ENCODE measurements around the gene ANKRD33.
A peak's percentile ranks its signal among the peaks of the same experiment; 100 is the strongest.

ANKRD33 gene

GRCh38 chr12:51905471-51906429 is 17.8 kb downstream of the ANKRD33 start:
- DNase-seq: peak; percentile 42

DNA sequence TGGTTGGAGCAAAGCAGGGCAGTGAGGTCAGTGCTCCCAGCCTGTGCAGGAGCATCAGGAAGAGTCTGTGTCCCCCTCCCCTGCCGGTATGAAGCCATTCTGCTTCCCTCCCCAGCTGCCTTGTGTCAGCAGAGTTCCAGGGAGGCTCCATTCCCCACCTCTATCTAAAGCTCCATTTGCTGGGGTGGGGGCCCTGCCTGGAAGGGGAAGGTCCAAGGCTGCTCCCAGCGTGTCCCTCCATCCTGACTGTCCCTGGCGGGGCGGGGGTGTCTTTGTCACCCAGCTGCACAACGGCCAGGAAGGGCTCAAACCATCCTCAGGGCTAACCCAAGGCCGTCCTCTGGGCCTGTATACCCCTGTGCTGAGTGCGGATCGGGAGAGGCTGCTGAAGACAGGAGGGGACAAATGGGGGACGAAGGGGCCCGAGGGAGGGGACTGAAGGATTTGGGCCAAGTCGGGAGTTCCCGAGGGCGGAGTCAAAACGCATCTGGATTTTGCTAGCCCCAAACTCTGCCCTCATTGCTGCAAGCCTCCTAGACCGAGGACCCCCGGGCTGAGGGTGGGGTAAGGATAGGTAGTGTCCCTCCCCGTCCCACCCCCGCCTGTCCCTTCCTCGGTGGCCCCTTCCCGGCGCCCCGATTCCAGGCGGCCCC is 18.7 kb downstream of the ANKRD33 start:
- no peak for DNase-seq

DNA sequence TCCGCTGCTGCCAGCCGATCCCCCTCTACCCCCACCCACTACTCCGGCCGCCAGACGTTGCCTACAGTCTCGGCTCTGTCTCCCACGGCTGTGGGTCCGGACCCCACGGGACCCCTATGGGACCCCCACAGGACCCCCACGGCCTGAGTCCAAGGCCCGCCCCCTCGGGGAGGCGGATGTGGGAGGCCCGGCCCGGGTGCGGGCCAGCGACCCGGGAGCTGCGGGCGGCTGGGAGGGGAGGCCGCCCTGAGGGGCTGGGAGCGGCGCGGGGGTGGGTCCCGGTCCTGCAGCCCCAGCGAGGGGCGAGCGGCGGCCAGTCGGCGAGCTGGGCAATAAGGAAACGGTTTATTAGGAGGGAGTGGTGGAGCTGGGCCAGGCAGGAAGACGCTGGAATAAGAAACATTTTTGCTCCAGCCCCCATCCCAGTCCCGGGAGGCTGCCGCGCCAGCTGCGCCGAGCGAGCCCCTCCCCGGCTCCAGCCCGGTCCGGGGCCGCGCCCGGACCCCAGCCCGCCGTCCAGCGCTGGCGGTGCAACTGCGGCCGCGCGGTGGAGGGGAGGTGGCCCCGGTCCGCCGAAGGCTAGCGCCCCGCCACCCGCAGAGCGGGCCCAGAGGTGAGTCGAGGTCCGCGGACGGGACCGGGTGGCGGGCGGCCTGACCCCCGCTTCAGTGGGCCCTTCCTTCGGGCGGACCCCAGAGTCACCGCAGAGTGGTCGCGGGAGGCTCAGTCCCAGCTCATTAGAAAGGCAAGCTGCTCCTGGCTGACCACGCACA is 19.4 kb downstream of the ANKRD33 start, which contains the start of gene ACVRL1:
Gene ACVRL1, plus strand, starts transcription at position 422 of the 773 bp plus-strand sequence. CDS start 4,971 bp downstream, outside the sequence.
- DNase-seq: peak; percentile 25

DNA sequence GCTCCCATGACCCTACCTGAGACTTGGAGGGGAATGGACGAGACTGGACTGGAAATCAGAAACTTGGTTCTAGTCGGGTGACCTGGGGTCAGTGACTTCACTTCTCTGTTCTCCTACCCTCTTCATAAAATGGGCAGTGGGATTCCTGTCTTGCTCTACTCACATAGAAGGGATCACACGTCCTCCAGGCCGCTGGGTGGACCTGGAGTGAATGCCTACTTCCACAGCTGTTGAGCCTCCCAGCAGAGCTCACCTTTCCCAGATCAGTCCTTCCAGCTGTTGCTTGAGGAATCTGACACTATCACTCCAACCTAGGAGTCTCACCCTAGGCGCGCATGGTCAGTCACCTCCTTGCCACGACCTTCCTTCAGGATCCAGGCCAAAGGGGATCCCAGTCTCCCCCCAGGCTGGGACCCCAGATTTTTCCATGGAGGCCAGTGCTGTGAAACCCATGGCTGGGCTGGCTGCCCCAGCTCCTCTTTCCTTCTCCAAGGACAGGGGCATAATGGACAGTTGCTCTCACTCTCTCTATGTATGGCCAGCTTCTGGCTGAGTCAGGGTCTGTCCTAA is 20.0 kb downstream of the ANKRD33 start:
- DNase-seq: no peak

DNA sequence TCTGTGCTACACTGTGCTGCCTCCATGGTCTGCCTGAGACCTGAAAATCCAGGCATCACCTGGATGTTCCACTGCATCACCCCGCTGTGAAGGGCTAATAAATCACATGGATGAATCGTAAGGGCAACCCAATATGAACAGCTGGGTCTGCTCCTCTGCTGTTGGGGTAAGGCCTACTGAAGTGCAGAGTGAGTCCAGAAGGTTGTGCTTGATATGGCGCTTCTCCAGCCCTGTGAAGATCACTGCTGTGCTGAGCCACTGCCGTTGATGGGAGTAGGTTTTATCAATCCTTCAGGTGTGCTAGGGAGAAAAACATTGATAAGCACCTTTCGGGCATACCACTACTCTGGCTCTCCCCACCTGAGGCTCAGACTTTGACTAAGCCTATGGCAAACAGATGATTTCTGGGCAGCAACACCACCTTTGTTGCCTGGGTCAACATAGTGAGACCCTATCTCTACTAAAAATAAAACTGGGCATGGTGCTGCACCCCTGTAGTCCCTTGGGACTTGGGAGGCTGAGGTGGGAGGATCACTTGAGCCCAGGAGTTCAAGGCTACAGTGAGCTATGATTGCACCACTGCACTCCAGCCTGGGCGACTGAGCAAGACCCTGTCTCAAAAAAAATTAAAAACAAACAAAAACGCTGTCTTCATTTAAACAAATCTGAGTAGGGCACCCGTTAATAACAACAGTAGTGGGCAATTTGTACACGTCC is 21.1 kb downstream of the ANKRD33 start:
- no peak for DNase-seq

DNA sequence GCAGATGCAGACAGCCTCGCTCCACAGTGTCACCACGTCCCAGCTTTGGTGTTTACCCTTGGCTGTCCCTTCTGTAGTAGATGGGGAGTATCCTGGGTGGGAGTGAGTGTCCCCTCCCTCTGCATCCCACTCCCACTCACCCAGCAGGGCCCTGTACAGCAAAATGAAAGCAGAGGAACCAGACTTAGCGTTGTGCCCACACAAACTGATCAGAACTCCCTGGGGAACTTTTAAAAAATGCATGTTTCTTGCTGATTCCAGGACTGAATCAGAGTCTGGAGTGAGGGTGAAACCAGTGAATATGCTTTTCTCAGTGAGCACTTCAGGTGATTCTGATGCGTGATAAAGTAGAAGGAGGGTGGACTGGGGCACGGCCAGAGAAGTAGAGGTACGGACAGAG is 22.3 kb downstream of the ANKRD33 start:
- DNase-seq: no peak

DNA sequence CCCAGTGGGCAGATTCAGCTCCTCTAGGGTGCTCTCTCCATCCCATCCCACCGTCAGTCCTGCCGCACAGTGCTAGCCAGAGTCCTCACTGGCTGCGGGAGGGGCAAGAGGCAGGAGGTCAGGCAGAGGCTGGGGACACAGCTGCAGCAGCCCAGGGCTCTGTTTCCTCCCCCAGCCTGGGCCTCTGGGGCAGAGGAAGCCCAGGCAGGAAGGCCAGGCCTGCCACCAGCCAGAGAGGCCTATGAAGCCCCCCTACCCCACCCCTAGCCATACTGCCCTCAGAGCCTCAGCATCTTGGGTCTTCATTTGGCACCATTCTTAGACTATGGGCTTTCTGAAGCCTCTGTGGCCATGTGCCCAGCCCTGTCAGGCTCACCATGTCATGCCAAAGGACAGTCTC is 22.8 kb downstream of the ANKRD33 start:
- DNase-seq: no peak

DNA sequence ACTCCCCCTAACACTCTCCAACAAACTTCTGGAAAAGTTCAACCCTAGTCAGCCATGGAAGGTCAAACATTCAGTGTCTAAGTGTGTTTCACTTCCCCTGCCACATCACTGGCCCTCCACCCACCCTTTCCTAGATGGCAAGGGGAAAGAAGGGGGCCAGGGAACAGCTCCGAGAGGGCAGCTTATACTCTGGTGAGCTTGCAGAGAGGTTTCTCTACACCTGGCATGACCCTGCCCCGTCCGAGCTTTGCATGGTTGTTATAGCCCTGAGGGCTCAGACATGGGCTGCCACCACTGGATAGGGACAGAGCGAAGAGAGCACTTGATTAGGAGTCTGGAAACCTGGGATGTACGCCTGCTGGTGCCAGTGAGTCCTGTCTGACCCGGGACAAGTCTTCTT is 23.4 kb downstream of the ANKRD33 start:
- DNase-seq: no peak

DNA sequence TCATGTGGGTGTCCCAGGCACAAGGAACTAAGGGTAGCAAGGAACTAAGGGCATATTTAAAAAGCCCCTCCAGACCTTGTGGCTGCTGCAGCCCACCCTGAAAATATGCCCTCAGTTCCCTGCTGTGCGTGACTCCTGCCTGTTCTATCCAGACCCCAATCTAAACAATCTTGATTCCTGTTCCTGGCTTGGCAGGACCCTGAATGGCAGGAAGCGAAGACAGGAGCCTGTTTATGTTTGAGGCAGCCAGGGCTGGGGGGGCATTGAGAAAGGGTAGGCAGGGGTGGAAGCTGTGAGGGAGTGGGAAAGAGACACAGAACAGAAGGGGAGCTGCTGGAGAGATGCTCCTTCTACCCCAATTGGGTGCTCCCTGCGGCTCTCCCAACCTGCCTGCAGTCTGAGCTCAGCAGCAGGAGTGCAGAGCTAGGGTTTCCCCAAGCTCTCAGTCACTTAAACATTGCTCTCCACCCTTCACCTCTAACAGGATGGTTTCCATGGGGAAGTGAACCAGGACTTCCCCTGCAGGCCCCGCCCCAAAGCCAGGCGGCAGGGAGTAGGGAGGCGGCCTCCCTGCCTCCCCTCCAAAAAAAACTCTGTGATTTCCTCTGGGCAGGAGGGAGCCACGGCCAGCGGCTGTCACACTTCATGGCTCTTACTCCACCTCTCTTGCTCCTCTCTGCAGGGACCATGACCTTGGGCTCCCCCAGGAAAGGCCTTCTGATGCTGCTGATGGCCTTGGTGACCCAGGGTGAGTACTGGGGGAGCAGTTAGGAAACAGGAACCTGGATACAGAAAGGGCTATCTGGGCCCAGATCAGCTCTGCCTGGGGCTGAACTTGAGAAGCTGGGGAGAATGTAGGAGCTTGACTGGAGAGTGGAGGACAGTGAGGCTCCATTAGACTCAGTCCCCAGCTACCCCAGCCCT is 24.1 kb downstream of the ANKRD33 start:
- DNase-seq: no peak

- no peak for DNase-seq
These were observed 25.4 kb downstream of the ANKRD33 start for GRCh38 chr12:51913071-51914033.

DNA sequence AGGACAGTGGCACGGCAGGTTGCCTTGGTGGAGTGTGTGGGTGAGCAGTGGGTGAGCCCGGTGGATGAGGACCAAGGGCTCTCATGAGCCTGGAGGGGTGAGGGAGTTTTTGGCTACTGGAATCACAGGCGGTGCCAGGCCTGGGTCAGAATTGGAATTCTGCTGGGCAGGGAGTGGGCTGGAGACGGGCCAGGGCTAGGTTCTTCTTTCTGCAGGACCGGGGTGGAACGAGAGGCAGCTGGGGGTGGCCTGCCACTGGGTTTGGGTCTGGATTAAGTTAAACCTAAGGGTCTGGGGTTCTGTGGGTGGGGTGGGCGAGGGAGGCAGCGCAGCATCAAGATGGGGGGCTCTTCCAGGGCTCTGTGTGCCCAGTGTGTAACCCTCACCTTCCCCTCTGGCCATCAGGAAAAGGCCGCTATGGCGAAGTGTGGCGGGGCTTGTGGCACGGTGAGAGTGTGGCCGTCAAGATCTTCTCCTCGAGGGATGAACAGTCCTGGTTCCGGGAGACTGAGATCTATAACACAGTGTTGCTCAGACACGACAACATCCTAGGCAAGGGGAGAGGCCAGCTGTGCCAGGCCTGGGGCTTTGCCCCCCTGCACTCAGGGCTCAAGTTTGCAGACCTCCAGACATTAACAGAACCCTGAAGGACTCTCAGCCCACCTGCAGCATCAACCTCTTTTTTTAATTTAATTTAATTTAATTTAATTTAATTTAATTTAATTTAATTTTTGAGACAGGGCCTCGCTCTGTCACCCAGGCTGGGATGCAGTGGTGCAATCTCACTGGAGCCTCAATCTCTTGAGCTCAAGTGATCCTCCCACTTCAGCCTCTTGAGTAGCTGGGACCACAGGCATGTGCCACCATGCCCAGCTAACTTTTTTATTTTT is 26.4 kb downstream of the ANKRD33 start:
- no peak for DNase-seq

DNA sequence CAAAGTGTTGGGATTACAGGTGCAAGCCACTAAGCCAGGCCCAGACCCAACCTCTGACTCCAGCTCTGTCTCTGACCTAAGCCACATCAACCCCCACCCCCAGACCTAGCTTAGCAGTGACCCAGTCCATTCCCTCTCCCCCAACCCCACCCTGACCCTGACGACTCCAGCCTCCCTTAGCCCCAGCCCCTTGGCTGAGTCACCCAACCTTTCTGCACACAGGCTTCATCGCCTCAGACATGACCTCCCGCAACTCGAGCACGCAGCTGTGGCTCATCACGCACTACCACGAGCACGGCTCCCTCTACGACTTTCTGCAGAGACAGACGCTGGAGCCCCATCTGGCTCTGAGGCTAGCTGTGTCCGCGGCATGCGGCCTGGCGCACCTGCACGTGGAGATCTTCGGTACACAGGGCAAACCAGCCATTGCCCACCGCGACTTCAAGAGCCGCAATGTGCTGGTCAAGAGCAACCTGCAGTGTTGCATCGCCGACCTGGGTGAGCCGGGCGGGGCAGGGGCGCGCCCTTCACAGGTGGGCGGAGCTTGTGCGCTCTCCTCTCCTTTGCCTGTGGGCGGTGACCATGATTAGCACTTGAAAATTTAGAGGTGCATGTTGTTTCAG is 27.2 kb downstream of the ANKRD33 start:
- no peak for DNase-seq

DNA sequence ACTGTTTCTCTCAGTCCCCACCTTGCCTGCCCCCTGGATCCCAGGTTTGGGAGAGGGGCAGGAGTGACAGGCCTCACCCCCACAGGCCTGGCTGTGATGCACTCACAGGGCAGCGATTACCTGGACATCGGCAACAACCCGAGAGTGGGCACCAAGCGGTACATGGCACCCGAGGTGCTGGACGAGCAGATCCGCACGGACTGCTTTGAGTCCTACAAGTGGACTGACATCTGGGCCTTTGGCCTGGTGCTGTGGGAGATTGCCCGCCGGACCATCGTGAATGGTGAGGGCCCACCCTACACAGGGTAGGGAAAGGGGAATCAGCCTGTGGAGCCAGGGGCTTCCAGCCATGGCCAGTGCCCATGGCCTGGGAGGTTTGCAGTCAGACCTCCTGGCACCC is 28.0 kb downstream of the ANKRD33 start:
- no peak for DNase-seq

DNA sequence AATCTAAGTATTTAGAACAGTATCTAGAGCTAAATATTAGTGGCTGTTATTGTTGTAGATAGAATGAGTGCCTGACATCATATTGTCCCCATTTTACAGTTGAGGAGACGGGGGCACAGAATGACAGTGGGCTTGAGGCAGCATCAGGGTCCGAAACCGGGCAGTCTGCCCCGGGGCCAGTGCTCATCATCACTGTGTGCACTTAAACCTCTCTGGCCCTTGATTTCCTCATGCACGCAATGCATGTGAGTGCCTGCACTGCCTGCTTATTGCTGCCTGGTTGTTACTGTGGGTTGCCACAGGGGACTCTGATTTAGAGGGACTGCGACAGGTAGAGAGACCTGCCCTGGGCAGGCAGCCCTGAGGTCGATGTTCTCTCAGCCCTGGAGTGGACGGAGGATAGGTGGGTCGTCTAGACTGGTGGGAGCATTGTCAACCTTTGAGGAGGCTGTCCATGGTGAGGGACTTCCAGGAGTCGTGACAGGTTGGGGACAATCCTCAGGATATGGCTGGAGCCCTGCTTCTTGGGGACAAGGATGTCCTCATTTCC is 29.2 kb downstream of the ANKRD33 start:
- no peak for DNase-seq

- no peak for DNase-seq
These were observed 30.0 kb downstream of the ANKRD33 start for GRCh38 chr12:51917746-51918453.

DNA sequence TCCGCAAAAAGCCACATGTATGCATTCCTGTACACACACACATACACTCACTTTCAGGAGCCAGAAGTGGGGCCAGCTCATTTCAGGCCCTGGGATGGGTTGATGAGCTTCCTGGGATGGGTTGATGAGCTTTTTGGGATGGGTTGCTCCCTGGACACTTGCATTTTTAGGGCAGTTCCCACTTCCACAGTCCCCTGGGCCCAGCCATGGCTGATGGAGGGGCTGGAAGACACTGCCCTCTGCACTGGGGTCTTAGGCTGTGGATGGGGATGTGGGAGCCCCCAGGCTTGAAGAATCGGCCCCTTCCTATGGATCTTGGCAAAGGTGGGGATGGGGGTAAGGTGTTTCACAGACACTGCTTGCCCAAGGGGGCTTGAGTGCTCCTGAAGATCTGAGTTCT is 32.1 kb downstream of the ANKRD33 start:
- DNase-seq: no peak

- DNase-seq: no peak
These were observed 33.3 kb downstream of the ANKRD33 start for GRCh38 chr12:51921017-51921725.
